ENCODE results near the gene NKAP. TPM values are rescaled to one million over a fixed set of nuclear protein-coding genes. Genes with fewer than 3 reads are reported as not detected.
A peak's percentile ranks its signal among the peaks of the same experiment; 100 is the strongest.
"Not testable (repeated sequence)": the region's sequence is repeated elsewhere in the genome, so short reads cannot be mapped to it uniquely, and the experiment has no call there.

NKAP gene
- total RNA-seq, 4 donors from 2014 or later = 5.2 to 11.4 (median 9.7) TPM

DNA sequence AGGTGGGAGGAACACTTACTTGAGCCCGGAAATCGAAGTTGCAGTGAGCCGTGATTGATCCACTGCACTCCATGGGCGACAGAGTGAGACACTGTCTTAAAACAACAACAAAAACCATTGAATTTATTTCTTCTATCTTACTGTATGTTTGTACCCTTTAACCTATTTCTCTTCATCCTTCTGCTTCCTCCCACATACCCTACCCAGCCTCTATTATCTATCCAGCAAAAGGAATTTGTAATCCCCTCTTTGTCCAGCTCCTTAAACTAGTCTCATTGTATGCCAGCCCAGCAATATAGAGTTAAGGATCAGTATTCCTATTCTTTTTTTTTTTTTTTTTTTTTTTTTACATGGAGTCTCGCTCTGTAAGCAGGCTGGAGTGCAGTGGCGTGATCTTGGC, 1.9 kb upstream of the NKAP start:
- WGBS, 2 donors = 72% methylated on average over 6 of the region's 6 CpGs
- Histone ChIP-seq H3K4me3 (no peak overlapping the region), H3K9me3 (no peaks in the 10 kb centered on the region), H3K27ac (no peak overlapping the region), H3K27me3 (no peaks in the 10 kb centered on the region), H3K36me3 (no peaks in the 10 kb centered on the region), H3K4me1 (peaks cover 0 to 15% (median 3%) of the 10 kb centered on the region in 4 donors)
- no peak for DNase-seq (ENCODE audit: low spot score in 2 of 2)
- TF ChIP-seq POLR2A (IDR thresholded peaks at IDR 0.05) (no peak), EP300 (IDR thresholded peaks at IDR 0.05) (no peak)
- TF ChIP-seq, protein P1, sequence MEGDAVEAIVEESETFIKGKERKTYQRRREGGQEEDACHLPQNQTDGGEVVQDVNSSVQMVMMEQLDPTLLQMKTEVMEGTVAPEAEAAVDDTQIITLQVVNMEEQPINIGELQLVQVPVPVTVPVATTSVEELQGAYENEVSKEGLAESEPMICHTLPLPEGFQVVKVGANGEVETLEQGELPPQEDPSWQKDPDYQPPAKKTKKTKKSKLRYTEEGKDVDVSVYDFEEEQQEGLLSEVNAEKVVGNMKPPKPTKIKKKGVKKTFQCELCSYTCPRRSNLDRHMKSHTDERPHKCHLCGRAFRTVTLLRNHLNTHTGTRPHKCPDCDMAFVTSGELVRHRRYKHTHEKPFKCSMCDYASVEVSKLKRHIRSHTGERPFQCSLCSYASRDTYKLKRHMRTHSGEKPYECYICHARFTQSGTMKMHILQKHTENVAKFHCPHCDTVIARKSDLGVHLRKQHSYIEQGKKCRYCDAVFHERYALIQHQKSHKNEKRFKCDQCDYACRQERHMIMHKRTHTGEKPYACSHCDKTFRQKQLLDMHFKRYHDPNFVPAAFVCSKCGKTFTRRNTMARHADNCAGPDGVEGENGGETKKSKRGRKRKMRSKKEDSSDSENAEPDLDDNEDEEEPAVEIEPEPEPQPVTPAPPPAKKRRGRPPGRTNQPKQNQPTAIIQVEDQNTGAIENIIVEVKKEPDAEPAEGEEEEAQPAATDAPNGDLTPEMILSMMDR (IDR thresholded peaks at IDR 0.05) = no peak

DNA sequence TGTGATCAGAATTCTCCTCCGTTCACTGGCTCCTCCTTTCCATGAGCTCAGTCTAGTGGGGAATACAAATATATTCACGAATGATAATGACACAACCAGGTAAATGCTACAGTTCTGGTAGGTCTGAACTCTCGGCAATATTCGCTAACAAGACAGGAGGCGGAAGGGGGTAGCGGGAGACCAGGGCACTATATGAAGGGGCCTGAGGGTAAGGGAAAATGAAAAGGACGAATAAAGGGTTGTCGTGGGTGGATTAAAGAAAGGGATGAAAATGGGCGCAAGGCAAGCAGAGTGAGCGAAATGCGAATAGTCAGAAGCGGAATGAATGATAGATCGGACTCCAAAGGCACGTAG, 743 bp downstream of the NKAP start:
- Histone ChIP-seq H3K27me3 (no peaks in the 10 kb centered on the region), H3K9me3 (no peaks in the 10 kb centered on the region), H3K4me3 (peak overlapping the region; percentile 46 to 78 (median 62)), H3K36me3 (no peaks in the 10 kb centered on the region), H3K4me1 (peaks cover 0 to 15% (median 3%) of the 10 kb centered on the region in 4 donors), H3K27ac (peak overlapping the region; percentile 67 to 91 (median 83))
- WGBS, 2 donors = 1 to 36% methylated on average over 9 to 14 of the region's 14 CpGs
- TF ChIP-seq POLR2A (IDR thresholded peaks at IDR 0.05) = no peak
- no peak for TF ChIP-seq EP300 (IDR thresholded peaks at IDR 0.05)
- DNase-seq (ENCODE audit: low spot score in 2 of 2) = no peak

DNA sequence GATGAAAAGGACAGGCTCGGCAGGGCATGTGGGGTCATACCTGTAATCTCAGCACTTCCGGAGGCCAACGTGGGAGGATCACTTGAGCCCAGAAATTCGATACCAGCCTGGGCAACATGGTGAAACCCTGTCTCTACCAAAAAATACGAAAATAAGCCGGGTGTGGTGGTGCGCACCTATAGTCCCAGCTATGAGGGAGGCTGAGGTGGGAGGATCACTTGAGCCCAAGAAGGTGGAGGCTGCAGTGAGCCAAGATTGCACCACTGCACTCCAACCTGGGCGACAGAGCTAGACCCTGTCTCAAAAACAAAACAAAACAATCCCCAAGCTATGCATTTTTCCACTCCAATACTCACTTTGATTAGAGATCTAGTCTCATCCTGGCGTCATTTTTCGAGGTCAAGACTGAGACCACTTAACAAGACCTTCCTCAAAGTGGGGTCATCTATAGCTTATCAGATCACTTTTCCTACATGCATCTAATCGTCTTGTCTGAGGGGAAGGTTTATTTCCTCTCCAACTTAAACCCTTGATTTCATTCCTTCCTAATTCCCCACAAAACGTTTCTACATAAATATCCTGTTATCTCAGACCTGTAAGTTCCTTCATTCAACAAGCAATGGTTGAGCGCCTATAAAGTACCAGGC, 1.3 kb downstream of the NKAP start:
- WGBS, 2 donors = 55 to 64% methylated on average over 12 to 13 of the region's 13 CpGs
- H3K9me3 ChIP-seq = no peaks in the 10 kb centered on the region
- H3K4me3 ChIP-seq = peak overlapping the region in 3 of 4 donors; percentile 46 to 78 (median 71)
- TF ChIP-seq EP300 (IDR thresholded peaks at IDR 0.05) = no peak
- no peak for TF ChIP-seq POLR2A (IDR thresholded peaks at IDR 0.05)
- TF ChIP-seq, protein P1 (IDR thresholded peaks at IDR 0.05) = no peak
- H3K4me1 ChIP-seq = peaks cover 0 to 15% (median 3%) of the 10 kb centered on the region in 4 donors
- no peak for DNase-seq (ENCODE audit: low spot score in 2 of 2)
- peak overlapping the region in 1 of 4 donors; percentile 91 for H3K27ac ChIP-seq
- H3K36me3 ChIP-seq = no peaks in the 10 kb centered on the region
- no peaks in the 10 kb centered on the region for H3K27me3 ChIP-seq

DNA sequence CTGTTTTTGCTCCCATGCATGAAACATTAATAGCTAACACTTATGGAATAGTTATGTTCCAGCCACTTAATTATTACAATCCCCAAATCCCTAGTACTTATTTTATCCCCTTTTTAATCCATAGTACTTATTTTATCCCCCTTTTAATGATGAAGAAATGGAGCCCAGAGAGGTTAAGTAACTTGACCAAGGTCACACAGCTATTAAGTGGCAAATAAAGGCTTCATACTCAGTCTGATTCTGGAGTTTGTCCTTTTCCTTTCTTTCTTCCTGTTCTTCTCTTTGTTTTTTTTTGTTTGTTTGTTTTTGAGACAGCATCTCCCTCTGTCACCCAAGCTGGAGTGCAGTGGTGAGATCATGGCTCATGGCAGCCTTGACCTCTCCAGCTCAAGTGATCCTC, 2.2 kb downstream of the NKAP start:
- DNase-seq (ENCODE audit: low spot score in 2 of 2) = no peak
- H3K27me3 ChIP-seq = no peaks in the 10 kb centered on the region
- H3K36me3 ChIP-seq = peaks cover 0 to 2% (median 0%) of the 10 kb centered on the region in 3 donors
- peaks cover 0 to 15% (median 3%) of the 10 kb centered on the region in 4 donors for H3K4me1 ChIP-seq
- TF ChIP-seq EP300 (IDR thresholded peaks at IDR 0.05) = no peak
- TF ChIP-seq, protein P1 (IDR thresholded peaks at IDR 0.05) = no peak
- no peak for TF ChIP-seq POLR2A (IDR thresholded peaks at IDR 0.05)
- no peak overlapping the region for H3K27ac ChIP-seq
- H3K4me3 ChIP-seq = no peak overlapping the region
- H3K9me3 ChIP-seq = no peaks in the 10 kb centered on the region

DNA sequence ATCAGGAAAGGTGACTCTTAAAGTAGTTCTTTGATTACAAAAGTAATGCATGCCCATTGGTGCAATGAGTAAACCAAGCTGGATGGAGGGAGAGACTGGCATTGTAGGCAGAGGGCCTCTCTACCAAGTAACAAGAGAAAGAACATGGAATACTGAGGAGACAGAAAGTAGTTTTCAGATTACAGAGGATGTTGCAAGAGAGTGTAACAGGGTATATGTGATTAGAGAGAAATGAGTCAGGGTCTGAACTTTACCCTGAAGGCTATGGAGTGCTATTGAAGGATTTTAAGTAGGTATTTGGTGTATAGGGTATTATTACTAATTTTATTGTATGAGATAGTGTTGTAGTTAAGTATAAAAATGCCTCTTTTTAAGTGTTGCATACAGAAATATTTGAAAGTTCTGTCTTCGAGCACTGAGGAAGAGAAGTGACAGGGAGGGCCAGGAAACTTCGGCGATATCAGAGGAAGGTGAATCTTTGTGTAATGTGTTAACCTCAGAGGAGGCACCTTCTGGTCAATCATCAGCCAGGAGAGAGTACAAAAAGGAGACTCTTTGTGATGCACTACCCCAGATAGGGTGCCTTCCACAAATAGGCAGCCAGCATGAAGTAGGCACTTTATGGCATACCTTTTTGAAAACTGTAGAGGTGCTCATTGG, 8.2 kb downstream of the NKAP start:
- Histone ChIP-seq H3K4me3 (no peak overlapping the region), H3K27me3 (no peaks in the 10 kb centered on the region), H3K4me1 (no peaks in the 10 kb centered on the region), H3K9me3 (no peaks in the 10 kb centered on the region), H3K27ac (no peak overlapping the region), H3K36me3 (peaks cover 0 to 51% (median 2%) of the 10 kb centered on the region in 3 donors)
- 91% methylated on average over 3 of the region's 3 CpGs for WGBS, 2 donors
- DNase-seq (ENCODE audit: low spot score in 2 of 2) = no peak
- no peak for TF ChIP-seq POLR2A (IDR thresholded peaks at IDR 0.05)
- TF ChIP-seq, protein P1 (IDR thresholded peaks at IDR 0.05) = no peak
- TF ChIP-seq EP300 (IDR thresholded peaks at IDR 0.05) = no peak

DNA sequence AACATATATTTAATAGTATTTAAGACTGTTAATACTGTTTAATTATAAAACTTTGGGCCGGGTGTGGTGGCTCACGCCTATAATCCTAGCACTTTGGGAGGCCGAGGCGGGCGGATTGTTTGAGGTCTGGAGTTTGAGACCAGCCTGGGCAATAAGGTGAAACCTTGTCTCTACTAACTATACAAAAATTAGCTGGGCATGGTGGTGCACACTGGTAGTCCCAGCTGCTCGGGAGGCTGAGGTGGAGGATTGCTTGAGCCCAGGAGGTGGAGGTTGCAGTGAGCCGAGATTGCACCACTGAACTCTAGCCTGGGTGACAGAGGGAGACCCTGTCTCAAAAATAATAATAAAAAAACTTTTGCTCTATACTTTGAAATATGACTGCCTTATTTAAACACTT, 21.2 kb downstream of the NKAP start:
- not testable (repeated sequence) for H3K9me3 ChIP-seq; H3K27ac ChIP-seq; H3K4me3 ChIP-seq; DNase-seq (ENCODE audit: low spot score in 2 of 2); H3K27me3 ChIP-seq; H3K4me1 ChIP-seq
- peaks cover 0 to 39% (median 0%) of the 10 kb centered on the region in 3 donors for H3K36me3 ChIP-seq
- 93 to 100% methylated on average over 6 to 7 of the region's 7 CpGs for WGBS, 2 donors

All from tibial nerve (tissue), 4 donors.